K562 (cell line): Measurements from ENCODE around the gene PIGQ. TPM values are rescaled to one million over a fixed set of nuclear protein-coding genes. Genes with fewer than 3 reads are reported as not detected.
A peak's percentile ranks its signal among the peaks of the same experiment; 100 is the strongest.

Source experiments
- DMBX1 ChIP-seq: fragments of 250-450 bp; sonication (Bioruptor Pico); IDR thresholded peaks from 2 replicates; pipeline ENCODE4 v1.8.0; 2022; ENCODE audit warnings: inconsistent platforms, mild to moderate bottlenecking, moderate library complexity, borderline replicate concordance
- ETV1 ChIP-seq: fragments of 450-650 bp; conservative IDR thresholded peaks from 2 replicates; pipeline ENCODE4 v1.6.1; 2016; ENCODE audit warnings: missing genetic modification characterization, control low read depth, low read depth, missing compliant biosample characterization
- FOXJ3 ChIP-seq: sonication (generic); formaldehyde crosslinking; IDR thresholded peaks from 2 replicates; pipeline ENCODE4 v1.4.0; 2020; ENCODE audit warnings: mild to moderate bottlenecking, missing genetic modification reagents
- GABPB2 ChIP-seq: fragments of 250-450 bp; sonication (Bioruptor Pico); conservative IDR thresholded peaks from 2 replicates; pipeline ENCODE4 v1.5.1; 2021; ENCODE audit warnings: mild to moderate bottlenecking
- KLF10 ChIP-seq: fragments of 250-450 bp; sonication (Bioruptor Pico); IDR thresholded peaks from 2 replicates; pipeline ENCODE4 v1.6.1; 2021; ENCODE audit warnings: matching md5 sums
- NR1H2 ChIP-seq: sonication (generic); formaldehyde crosslinking; IDR thresholded peaks from 2 replicates; pipeline ENCODE4 v1.4.0; 2020; ENCODE audit warnings: mild to moderate bottlenecking, missing genetic modification reagents
- RB1 ChIP-seq: fragments of 450-650 bp; IDR thresholded peaks from 2 replicates; pipeline ENCODE4 v1.6.1; 2017; ENCODE audit warnings: low read depth, mild to moderate bottlenecking
- ZNF436 ChIP-seq: fragments of 250-450, 450-650 bp; sonication (Bioruptor Pico); formaldehyde crosslinking; IDR thresholded peaks from 2 replicates; pipeline ENCODE4 v1.7.0; 2020; ENCODE audit warnings: mild to moderate bottlenecking
- polyA plus RNA-seq, 8 experiments: library from polyadenylated mRNA; depleted of rRNA in 4 of 8; stranded (reverse) in 5 of 8; unstranded in 3 of 8; fragments of >200 nt; fragmentation: Nextera tagmentation in 2 of 8; fragmentation: Illumina TruSeq in 1 of 8; extraction: Ambion mirVana in 2 of 8; extraction: Trizol in 1 of 8; gene quantifications; 2 replicates each; pipeline versions ENCODE4 v1.2.1 to v1.2.3, GENCODE V29; 2011 to 2014; ENCODE audit warnings: inconsistent platforms in 1 of 8, missing spikeins in 1 of 8
- total RNA-seq, 7 experiments: library from RNA; depleted of rRNA in 6 of 7; stranded (reverse); fragments of >200 nt in 6 of 7; fragmentation: Illumina TruSeq in 2 of 7; extraction: Trizol in 2 of 7; gene quantifications; 2 replicates each; pipeline versions ENCODE4 v1.2.1 to v1.2.3, GENCODE V29; 2011 to 2021; ENCODE audit warnings: low replicate concordance in 1 of 7
- TF ChIP-seq, protein P1 (sequence below): fragments of 250-450 bp; sonication (Bioruptor Pico); IDR thresholded peaks from 2 replicates; pipeline ENCODE4 v1.8.0; 2021; ENCODE audit warnings: moderate library complexity, mild to moderate bottlenecking, inconsistent platforms
- TF ChIP-seq, protein P2 (sequence below): fragments of 450-650 bp; IDR thresholded peaks from 2 replicates; pipeline ENCODE4 v1.6.1; 2016; ENCODE audit warnings: mild to moderate bottlenecking
- TF ChIP-seq, protein P3 (sequence below): fragments of 250-450 bp; sonication (Bioruptor Pico); IDR thresholded peaks from 2 replicates; pipeline ENCODE4 v1.8.0; 2022; ENCODE audit warnings: inconsistent platforms, mild to moderate bottlenecking, moderate library complexity, borderline replicate concordance
- TF ChIP-seq, protein P4 (sequence below): sonication (generic); formaldehyde crosslinking; IDR thresholded peaks from 2 replicates; pipeline ENCODE4 v1.8.1; 2022; ENCODE audit warnings: missing genetic modification reagents

Gene PIGQ
- total and polyA plus RNA-seq, 9 of the 15 experiments (the other 6 are each of a cell fraction or from before 2014, with no cell fraction given), result 0.20 to 49.6 (median 11.7) TPM

DNA sequence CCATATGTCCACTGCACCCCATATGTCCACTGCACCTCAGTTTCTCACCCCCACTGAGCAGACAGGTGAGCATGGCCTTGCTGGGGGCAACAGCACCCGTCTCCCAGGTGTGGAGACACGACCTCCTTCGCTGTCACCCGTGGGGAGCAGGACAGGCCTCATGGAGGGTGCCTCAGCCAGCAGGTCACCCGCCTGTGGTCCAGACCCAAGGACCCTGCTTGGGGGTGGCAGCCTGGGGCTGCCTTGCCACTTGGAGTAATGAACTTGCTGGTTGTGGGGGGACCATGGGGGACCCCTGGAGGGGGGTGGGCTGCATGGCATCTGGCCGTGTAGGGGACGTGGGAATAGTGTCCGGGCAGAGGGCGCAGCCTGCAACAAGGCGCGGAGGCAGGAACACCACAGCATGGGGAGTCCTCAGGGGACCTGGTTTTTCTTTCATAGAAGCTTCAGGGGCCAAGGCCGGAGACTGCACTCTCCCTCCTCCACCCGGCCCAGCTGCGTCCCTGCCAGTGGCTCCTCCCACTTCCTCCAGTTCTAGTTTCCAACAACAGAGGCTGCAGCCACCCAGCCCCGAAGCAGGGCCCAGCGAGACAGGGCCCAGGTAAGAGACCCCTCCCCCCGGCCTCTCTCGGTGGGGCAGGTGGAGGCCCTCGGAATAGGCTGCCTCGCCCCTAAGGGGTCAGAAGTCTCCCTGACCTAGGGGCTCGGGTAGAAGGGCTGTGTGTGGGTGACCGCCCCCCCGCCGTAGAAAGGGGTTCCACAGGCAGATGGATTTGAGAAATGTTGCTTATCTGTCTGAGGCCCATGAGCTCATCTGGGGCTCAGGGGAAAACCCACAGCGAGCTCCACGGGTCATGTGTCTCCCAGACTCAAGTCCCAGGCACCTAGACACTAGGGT is 3.0 kb upstream of the PIGQ start, which contains the start of gene NHLRC4 (continued):
- TF ChIP-seq, protein P1, sequence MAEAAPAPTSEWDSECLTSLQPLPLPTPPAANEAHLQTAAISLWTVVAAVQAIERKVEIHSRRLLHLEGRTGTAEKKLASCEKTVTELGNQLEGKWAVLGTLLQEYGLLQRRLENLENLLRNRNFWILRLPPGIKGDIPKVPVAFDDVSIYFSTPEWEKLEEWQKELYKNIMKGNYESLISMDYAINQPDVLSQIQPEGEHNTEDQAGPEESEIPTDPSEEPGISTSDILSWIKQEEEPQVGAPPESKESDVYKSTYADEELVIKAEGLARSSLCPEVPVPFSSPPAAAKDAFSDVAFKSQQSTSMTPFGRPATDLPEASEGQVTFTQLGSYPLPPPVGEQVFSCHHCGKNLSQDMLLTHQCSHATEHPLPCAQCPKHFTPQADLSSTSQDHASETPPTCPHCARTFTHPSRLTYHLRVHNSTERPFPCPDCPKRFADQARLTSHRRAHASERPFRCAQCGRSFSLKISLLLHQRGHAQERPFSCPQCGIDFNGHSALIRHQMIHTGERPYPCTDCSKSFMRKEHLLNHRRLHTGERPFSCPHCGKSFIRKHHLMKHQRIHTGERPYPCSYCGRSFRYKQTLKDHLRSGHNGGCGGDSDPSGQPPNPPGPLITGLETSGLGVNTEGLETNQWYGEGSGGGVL (CRISPR knock-in tag), result no peak
- TF ChIP-seq RB1, result peak; percentile 41; the same call in 1 of the 2 replicates
- TF ChIP-seq NR1H2 (CRISPR knock-in tag), result no peak
- no peak for TF ChIP-seq ZNF436 (CRISPR knock-in tag)
- TF ChIP-seq, protein P2, sequence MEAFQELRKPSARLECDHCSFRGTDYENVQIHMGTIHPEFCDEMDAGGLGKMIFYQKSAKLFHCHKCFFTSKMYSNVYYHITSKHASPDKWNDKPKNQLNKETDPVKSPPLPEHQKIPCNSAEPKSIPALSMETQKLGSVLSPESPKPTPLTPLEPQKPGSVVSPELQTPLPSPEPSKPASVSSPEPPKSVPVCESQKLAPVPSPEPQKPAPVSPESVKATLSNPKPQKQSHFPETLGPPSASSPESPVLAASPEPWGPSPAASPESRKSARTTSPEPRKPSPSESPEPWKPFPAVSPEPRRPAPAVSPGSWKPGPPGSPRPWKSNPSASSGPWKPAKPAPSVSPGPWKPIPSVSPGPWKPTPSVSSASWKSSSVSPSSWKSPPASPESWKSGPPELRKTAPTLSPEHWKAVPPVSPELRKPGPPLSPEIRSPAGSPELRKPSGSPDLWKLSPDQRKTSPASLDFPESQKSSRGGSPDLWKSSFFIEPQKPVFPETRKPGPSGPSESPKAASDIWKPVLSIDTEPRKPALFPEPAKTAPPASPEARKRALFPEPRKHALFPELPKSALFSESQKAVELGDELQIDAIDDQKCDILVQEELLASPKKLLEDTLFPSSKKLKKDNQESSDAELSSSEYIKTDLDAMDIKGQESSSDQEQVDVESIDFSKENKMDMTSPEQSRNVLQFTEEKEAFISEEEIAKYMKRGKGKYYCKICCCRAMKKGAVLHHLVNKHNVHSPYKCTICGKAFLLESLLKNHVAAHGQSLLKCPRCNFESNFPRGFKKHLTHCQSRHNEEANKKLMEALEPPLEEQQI, result no peak
- TF ChIP-seq GABPB2, result no peak
- TF ChIP-seq KLF10 (CRISPR knock-in tag), result no peak
- no peak for TF ChIP-seq FOXJ3 (CRISPR knock-in tag)
- no peak for TF ChIP-seq DMBX1 (CRISPR knock-in tag)
- peak; percentile 63; the same call in 1 of the 2 replicates for TF ChIP-seq ETV1 (tag)
- TF ChIP-seq, protein P3, sequence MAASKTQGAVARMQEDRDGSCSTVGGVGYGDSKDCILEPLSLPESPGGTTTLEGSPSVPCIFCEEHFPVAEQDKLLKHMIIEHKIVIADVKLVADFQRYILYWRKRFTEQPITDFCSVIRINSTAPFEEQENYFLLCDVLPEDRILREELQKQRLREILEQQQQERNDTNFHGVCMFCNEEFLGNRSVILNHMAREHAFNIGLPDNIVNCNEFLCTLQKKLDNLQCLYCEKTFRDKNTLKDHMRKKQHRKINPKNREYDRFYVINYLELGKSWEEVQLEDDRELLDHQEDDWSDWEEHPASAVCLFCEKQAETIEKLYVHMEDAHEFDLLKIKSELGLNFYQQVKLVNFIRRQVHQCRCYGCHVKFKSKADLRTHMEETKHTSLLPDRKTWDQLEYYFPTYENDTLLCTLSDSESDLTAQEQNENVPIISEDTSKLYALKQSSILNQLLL (CRISPR knock-in tag), result no peak
- TF ChIP-seq, protein P4, sequence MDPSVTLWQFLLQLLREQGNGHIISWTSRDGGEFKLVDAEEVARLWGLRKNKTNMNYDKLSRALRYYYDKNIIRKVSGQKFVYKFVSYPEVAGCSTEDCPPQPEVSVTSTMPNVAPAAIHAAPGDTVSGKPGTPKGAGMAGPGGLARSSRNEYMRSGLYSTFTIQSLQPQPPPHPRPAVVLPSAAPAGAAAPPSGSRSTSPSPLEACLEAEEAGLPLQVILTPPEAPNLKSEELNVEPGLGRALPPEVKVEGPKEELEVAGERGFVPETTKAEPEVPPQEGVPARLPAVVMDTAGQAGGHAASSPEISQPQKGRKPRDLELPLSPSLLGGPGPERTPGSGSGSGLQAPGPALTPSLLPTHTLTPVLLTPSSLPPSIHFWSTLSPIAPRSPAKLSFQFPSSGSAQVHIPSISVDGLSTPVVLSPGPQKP, result no peak
